Limb (tissue), 2 donors: ENCODE results near the gene DEFB118.
"Not testable (repeated sequence)": the region's sequence is repeated elsewhere in the genome, so short reads cannot be mapped to it uniquely, and the experiment has no call there.

Experiments used
- DNase-seq, 2 donors: peaks; one replicate each; pipeline ENCODE4 v3.0.0-alpha.2; 2016; ENCODE audit errors: extremely low spot score in 2 of 2

The DEFB118 gene

DNA sequence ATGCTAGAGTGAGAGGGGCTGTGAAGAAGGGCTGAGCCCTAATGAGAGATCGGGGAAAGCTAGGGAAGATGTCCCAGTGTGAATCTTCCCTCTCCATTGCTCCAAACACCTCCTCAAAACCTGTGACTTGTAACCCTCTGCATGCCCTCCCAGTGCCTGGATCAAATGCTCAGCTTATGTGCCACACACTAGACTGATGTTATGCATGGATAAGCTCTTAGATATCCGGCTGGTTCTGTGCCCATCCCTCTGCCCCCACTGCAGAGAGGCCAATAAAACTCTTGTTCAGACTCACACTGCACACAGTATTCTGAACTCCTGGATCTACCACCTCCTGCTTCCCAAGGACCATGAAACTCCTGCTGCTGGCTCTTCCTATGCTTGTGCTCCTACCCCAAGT is at the start of gene DEFB118:
TSS of gene DEFB118 (plus strand) at position 301 of the 400 bp plus-strand sequence. CDS start at position 351, 50 bp downstream.
- DNase-seq: no peak

- DNase-seq: no peak
Observed at GRCh38 chr20:31322504-31322903, 45.9 kb upstream of the DEFB118 start.

- no peak for DNase-seq
Observed at GRCh38 chr20:31330893-31331292, 37.5 kb upstream of the DEFB118 start.

DNA sequence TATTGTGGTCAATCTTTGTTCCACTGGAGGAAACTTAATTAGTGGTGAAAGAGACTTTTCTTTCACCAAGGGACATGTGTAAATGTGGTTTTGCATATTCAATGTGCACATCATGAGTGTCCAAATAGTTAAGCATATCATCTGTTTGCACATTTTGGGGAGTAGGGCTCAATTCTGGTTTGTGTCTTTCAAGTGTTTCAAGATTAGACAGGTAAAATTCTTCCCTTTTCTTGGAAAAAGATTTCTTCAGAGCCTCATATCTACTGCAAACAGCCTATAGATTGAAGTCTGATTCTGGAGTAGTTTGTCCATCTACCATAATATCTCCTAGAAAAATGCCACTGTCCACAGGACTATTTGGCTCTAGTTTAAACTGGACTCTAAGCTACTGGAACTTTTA is 26.9 kb upstream of the DEFB118 start:
- DNase-seq: no peak

DNA sequence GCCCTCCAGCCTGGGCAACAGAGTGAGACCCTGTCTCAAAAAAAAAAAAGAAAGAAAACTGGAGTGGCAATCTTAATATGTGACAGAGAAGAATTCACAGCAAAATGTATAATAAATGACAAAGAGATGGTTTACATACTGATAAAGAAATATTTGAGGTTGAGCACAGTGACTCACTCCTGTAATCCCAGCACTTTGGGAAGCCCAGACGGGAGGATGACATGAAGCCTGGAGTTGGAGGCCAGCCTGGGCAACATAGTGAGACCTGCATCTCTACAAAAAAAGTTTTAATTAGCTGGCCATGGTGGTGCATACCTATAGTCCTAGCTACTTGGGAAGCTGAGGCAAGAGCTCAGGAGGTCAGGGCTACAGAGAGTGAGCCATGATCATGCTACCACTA is 12.4 kb upstream of the DEFB118 start:
- no peak for DNase-seq

DNA sequence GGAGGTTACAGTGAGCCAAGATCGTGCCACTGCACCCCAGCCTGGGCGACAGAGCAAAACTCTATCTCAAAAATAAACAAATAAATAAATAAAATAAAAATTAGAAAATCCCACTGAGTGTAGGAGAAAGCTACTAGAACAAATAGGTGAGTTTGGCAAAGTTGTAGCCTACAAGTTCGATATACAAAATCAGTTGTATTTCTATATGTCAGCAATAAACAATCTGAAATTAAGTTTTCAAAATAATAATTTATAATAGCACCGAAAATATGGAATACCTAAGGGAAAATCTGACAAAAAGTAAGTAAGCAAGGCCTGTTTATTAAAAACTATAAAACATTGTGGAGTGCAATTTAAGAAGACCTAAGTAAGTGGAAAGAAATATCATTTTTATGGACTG is 5.1 kb upstream of the DEFB118 start:
- DNase-seq: no peak

DNA sequence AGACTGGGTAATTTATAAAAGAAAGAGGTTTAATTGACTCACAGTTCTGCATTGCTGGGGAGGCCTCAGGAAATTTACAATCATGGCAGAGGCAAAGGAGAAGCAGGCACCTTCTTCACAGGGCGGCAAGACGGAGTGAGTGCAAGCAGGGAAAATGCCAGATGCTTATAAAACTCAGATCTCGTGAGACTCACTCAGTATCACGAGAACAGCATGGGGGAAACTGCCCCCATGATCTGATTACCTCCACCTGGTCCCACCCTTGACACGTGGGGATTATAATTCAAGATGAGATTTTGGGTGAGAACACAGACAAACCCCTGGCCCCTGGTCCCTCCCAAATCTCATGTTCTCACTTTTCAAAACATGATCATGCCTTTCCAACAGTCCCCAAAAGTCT is 4.1 kb upstream of the DEFB118 start:
- DNase-seq: not testable (repeated sequence)

DNA sequence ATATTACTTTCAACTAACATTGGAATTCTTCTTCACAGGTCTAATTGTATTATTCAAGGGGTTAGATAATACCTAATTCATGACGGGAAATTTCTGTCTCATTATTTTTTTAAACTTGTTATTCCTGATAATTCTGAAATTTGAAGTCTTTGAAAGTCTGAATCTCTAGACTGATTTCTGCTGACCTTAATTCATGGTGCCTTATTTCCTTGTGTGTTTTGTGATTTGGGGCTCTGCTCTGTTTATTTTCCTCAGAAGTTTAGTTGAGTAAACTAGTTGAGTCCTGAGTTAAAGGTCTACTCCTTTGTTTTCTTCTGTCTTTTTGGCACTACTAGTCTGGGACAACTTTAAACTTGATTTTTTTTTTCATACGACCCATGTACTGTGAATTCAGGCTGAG is 5.9 kb downstream of the DEFB118 start:
- no peak for DNase-seq

GRCh38 chr20:31390490-31390889 is 22.1 kb downstream of the DEFB118 start, which contains the start of gene DEFB119:
Gene DEFB119, minus strand, starts transcription at chr20:31390590. Its CDS starts 107 bp downstream, at chr20:31390483.
- no peak for DNase-seq

DNA sequence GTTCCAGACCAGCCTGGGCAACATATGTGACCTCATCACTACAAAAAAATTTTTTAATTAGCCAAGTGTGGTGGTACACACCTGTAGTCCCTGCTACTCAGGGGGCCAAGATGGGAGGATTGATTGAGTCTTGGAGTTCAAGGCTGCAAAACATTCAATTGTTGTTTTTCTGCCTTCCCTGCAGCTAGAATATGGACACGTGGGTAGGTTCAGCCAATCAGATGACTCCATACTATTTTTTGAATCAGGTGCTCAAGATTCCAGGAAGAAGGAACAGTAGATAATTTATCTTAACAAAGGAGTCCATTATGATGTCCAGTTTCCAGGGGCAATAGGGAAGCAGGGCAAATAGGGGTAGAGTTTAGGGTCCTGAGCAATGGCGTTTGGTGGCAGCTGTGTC is 24.4 kb downstream of the DEFB118 start:
- no peak for DNase-seq

DNA sequence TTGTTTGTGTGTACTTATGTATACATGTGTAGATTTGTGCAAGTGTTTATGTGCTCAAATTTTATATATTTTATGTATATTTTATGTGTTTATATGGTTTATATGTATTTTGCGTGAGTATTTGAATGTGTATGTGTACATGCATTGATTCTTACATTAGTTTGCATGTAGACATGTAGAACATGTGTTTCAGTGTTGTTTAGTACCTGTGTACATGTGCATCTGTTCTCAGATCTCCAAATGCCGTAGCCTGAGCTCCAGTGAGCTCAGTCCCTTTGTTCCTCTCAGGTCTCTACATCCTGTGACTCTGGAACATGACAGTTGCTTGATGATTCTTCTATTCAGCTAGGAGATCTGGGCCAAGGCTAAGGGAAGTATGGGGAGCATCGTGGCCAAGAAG is 26.5 kb downstream of the DEFB118 start:
- no peak for DNase-seq

DNA sequence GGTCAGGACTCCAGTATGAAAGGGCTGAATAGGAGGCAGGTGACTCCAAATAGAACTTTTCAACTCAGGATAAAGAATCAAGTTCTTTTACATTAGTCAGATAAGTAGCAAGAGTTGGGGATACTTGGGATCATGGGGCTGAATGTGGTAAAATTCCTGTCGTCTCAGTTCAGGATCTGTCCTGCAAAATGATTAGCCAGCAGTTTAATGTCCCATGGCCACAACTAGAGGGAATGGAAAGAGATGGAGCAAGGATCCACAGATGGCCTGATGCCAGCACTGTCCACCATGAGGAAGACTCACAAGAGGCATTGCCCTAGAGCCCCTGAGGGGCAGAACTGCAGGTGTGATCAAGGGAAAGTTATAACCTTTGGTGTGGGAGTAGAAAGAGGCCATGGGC is 35.5 kb downstream of the DEFB118 start:
- DNase-seq: no peak

GRCh38 chr20:31406115-31406514 is 37.7 kb downstream of the DEFB118 start, which contains the start of gene DEFB121:
Gene DEFB121, minus strand, starts transcription at chr20:31406215. Its CDS starts 63 bp downstream, at chr20:31406152.
- no peak for DNase-seq

DNA sequence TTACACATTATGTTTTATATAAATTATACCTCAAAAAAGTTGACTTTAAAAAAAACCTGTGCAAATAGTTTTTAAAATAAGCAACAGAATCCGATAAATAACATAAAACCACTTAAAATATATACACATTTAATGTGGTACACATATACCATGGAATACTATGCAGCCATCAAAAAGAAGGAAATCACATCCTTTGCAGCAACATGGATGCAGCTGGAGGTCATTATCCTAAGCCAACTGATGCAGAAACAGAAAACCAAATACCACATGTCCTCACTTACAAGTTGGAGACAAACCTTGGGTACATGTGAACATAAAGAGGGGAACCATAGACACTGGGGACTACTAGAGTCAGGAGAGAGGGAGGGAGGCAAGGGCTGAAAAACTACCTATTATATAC is 41.6 kb downstream of the DEFB118 start:
- no peak for DNase-seq

- no peak for DNase-seq
Observed at GRCh38 chr20:31414381-31414780, 46.0 kb downstream of the DEFB118 start.

- no peak for DNase-seq
Observed at GRCh38 chr20:31415653-31416052, 47.3 kb downstream of the DEFB118 start.

DNA sequence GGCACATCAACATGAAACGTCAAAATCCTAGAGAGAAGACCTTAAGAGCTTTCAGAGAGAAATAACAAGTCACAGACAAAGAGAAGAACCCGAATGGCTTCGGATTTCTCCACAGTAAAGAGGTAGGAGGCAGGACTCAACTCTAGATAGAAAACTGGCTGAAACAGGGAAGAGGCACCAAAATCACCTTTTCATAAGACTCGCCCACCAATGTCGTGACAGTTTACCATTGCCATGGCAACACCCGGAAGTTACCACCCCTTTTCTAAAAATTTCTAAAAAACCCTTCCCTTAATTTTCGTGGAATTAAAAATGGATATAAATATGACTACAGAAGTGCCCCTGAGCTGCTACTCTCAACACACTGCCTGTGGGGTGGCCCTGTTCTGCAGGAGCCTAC is 49.9 kb downstream of the DEFB118 start:
- DNase-seq: no peak
